K562 (cell line): Measurements from ENCODE around the gene TMEM176B. TPM values are rescaled to one million over a fixed set of nuclear protein-coding genes. Genes with fewer than 3 reads are reported as not detected.

Experiments
- ATAC-seq: fragments of 200-7000 bp; cut with Tn5 transposase; 3 replicates; pipeline ENCODE4 v1.9.1; 2020; ENCODE audit warnings: moderate library complexity
- BruUV-seq: library from RNA; stranded (reverse); fragments of 400-500 nt; replicated peaks from 2 replicates; lab custom pipeline; 2021; lab: Mats Ljungman, UMichigan
- CTCF ChIA-PET: fragments of 300-600 bp; formaldehyde crosslinking; extraction: SDS; loops from one replicate; lab custom pipeline; 2021; ENCODE audit warnings: low intra/inter-chr PET ratio; lab: Yijun Ruan, JAX
- POLR2A ChIA-PET: fragments of 300-600, 350-650 bp; sonication (Branson Sonifier 250); formaldehyde crosslinking; extraction: SDS; loops from one replicate; lab custom pipeline; 2021; ENCODE audit warnings: antibody characterized with exemption, inconsistent platforms; lab: Yijun Ruan, JAX
- DNase-seq, 4 experiments: peaks; one replicate each; pipeline versions ENCODE4 v3.0.0 to v3.0.0-alpha.2; 2011 to 2018; ENCODE audit warnings: low spot score in 3 of 4, mixed read lengths in 3 of 4; ENCODE audit errors: extremely low read depth in 1 of 4
- FAIRE-seq: peaks from 2 replicates; lab custom pipeline; 2011; peaks lifted over from hg19 to GRCh38; lab: Jason Lieb, UNC
- H2AFZ ChIP-seq: 2 replicates; pipeline ENCODE4 v1.6.0; 2011; ENCODE audit warnings: low read depth, low read length, control low read depth, inconsistent platforms
- H3K27ac ChIP-seq: fragments of 200-600 bp; 3 replicates; pipeline ENCODE4 v1.8.0; 2011; ENCODE audit warnings: low read depth, mild to moderate bottlenecking, control low read depth, inconsistent platforms, low read length, moderate library complexity, mixed read lengths; ENCODE audit errors: extremely low read depth
- H3K27me3 ChIP-seq, 2 experiments: fragments of 300-600 bp in 1 of 2; 2 replicates in 1 of 2; 3 replicates in 1 of 2; pipeline versions ENCODE4 v1.6.0 to v1.8.0; 2011; ENCODE audit warnings: inconsistent platforms in 2 of 2, low read length in 2 of 2, mild to moderate bottlenecking in 1 of 2, mixed read lengths in 1 of 2, moderate library complexity in 1 of 2; ENCODE audit not compliant: control insufficient read depth in 2 of 2, insufficient read depth in 2 of 2
- H3K36me3 ChIP-seq: fragments of 300-600 bp; 3 replicates; pipeline ENCODE4 v1.8.0; 2011; ENCODE audit warnings: mild to moderate bottlenecking, low read length, inconsistent platforms; ENCODE audit not compliant: control insufficient read depth, insufficient read depth
- H3K4me1 ChIP-seq, 2 experiments: fragments of 200-600 bp in 1 of 2; replicated peaks in 1 of 2; 2 replicates in 1 of 2; 3 replicates in 1 of 2; pipeline versions ENCODE4 v1.5.1 to v1.8.0; 2011; ENCODE audit warnings: inconsistent platforms in 2 of 2, low read length in 2 of 2, mild to moderate bottlenecking in 1 of 2, mixed read lengths in 1 of 2, moderate library complexity in 1 of 2; ENCODE audit not compliant: control insufficient read depth in 2 of 2, insufficient read depth in 2 of 2
- H3K4me2 ChIP-seq: 2 replicates; pipeline ENCODE4 v1.6.1; 2011; ENCODE audit warnings: low read length, control low read depth, inconsistent platforms, mixed read lengths; ENCODE audit not compliant: insufficient read depth
- H3K4me3 ChIP-seq: fragments of 200-600 bp; sonication (generic), shearing (Covaris generic); 2 replicates; pipeline ENCODE4 v1.5.1; 2016; ENCODE audit warnings: control low read depth, inconsistent platforms
- H3K79me2 ChIP-seq: fragments of 200-600 bp; 3 replicates; pipeline ENCODE4 v1.8.0; 2011; ENCODE audit warnings: low read length, inconsistent platforms; ENCODE audit not compliant: control insufficient read depth, insufficient read depth
- H3K9ac ChIP-seq, 2 experiments: 2 replicates each; pipeline versions ENCODE4 v1.6.0 to v1.6.1; 2011; ENCODE audit warnings: low read depth in 2 of 2, low read length in 2 of 2, control low read depth in 1 of 2, inconsistent platforms in 1 of 2, mild to moderate bottlenecking in 1 of 2, mixed read lengths in 1 of 2; ENCODE audit not compliant: insufficient read depth in 1 of 2
- H3K9me1 ChIP-seq: one replicate; pipeline ENCODE4 v1.6.0; 2011; ENCODE audit warnings: inconsistent platforms, mild to moderate bottlenecking, low read length, moderate library complexity; ENCODE audit not compliant: control insufficient read depth, insufficient read depth
- H3K9me3 ChIP-seq: replicated peaks from 2 replicates; pipeline ENCODE4 v1.5.1; 2011; ENCODE audit warnings: low read depth, low read length, inconsistent platforms; ENCODE audit not compliant: control insufficient read depth, insufficient read depth
- H4K20me1 ChIP-seq: replicated peaks from 2 replicates; pipeline ENCODE4 v1.6.1; 2011; ENCODE audit warnings: low read length, inconsistent platforms, mixed read lengths; ENCODE audit not compliant: control insufficient read depth, insufficient read depth
- E2F5 ChIP-seq: sonication (generic); formaldehyde crosslinking; IDR thresholded peaks from 2 replicates; pipeline ENCODE4 v1.8.0; 2022; ENCODE audit warnings: mild to moderate bottlenecking, missing genetic modification reagents
- FOXA1 ChIP-seq: fragments of 450-650 bp; IDR thresholded peaks from 2 replicates; pipeline ENCODE4 v1.6.1; 2016; ENCODE audit warnings: mild to moderate bottlenecking, borderline replicate concordance
- FOXP1 ChIP-seq: sonication (generic); formaldehyde crosslinking; IDR thresholded peaks from 2 replicates; pipeline ENCODE4 v1.8.0; 2022; ENCODE audit warnings: mild to moderate bottlenecking, missing genetic modification reagents
- HNRNPL ChIP-seq: fragments of 200-400 bp; formaldehyde crosslinking; IDR thresholded peaks from 2 replicates; pipeline ENCODE4 v1.6.1; 2017; ENCODE audit warnings: low read depth, mild to moderate bottlenecking, low read length
- KHSRP ChIP-seq: fragments of 450-650 bp; IDR thresholded peaks from 2 replicates; pipeline ENCODE4 v1.6.1; 2017
- PHF20 ChIP-seq: fragments of 450-650 bp; IDR thresholded peaks from 2 replicates; pipeline ENCODE4 v1.6.1; 2018; ENCODE audit not compliant: partially characterized antibody
- PPARD ChIP-seq: fragments of 250-450 bp; sonication (Bioruptor Pico); IDR thresholded peaks from 2 replicates; pipeline ENCODE4 v1.8.0; 2022; ENCODE audit warnings: inconsistent platforms, mild to moderate bottlenecking, moderate library complexity
- PTBP1 ChIP-seq: fragments of 200-400 bp; formaldehyde crosslinking; IDR thresholded peaks from 2 replicates; pipeline ENCODE4 v1.6.1; 2017; ENCODE audit warnings: low read depth, low read length
- RNF2 ChIP-seq: sonication (generic); IDR thresholded peaks from 2 replicates; pipeline ENCODE4 v1.6.1; 2016
- ZFP30 ChIP-seq: fragments of 250-450 bp; sonication (Bioruptor Pico); IDR thresholded peaks from 2 replicates; pipeline ENCODE4 v1.8.0; 2022; ENCODE audit warnings: moderate library complexity, mild to moderate bottlenecking, inconsistent platforms, borderline replicate concordance
- ZKSCAN8 ChIP-seq: fragments of 200-800 bp; sonication (Bioruptor generic); IDR thresholded peaks from 2 replicates; pipeline ENCODE4 v1.6.1; 2016; ENCODE audit warnings: missing genetic modification characterization, missing compliant biosample characterization
- ZNF133 ChIP-seq: fragments of 250-450 bp; sonication (Bioruptor Pico); IDR thresholded peaks from 2 replicates; pipeline ENCODE4 v1.4.0; 2020; ENCODE audit warnings: mild to moderate bottlenecking
- ZNF76 ChIP-seq: fragments of 250-450 bp; sonication (Bioruptor Pico); IDR thresholded peaks from 2 replicates; pipeline ENCODE4 v1.4.0; 2020; ENCODE audit warnings: mild to moderate bottlenecking, moderate library complexity, borderline replicate concordance
- WGBS: fragments of 100-300 bp; shearing (Covaris generic); methylation state at CpG from one replicate; pipeline ENCODE4 v1.1.6; 2016; ENCODE audit warnings: low coverage, mixed read lengths; ENCODE audit not compliant: insufficient coverage; ENCODE audit errors: missing lambda C conversion rate; 5-methylcytosine and 5-hydroxymethylcytosine counted together
- in situ Hi-C: fragments of 300-500 bp; cut with MboI; formaldehyde crosslinking; loops from 4 replicates; pipeline ENCODE4 v1.15.0; 2018; ENCODE audit warnings: inconsistent platforms, mixed read lengths
- intact Hi-C: fragments of 100-400 bp; cut with micrococcal nuclease; formaldehyde crosslinking; loops from 2 replicates; pipeline ENCODE4 v1.14.2; 2022
- polyA plus RNA-seq, 8 experiments: library from polyadenylated mRNA; depleted of rRNA in 4 of 8; stranded (reverse) in 5 of 8; unstranded in 3 of 8; fragments of >200 nt; fragmentation: Nextera tagmentation in 2 of 8; fragmentation: Illumina TruSeq in 1 of 8; extraction: Ambion mirVana in 2 of 8; extraction: Trizol in 1 of 8; gene quantifications; 2 replicates each; pipeline versions ENCODE4 v1.2.1 to v1.2.3, GENCODE V29; 2011 to 2014; ENCODE audit warnings: inconsistent platforms in 1 of 8, missing spikeins in 1 of 8
- total RNA-seq, 7 experiments: library from RNA; depleted of rRNA in 6 of 7; stranded (reverse); fragments of >200 nt in 6 of 7; fragmentation: Illumina TruSeq in 2 of 7; extraction: Trizol in 2 of 7; gene quantifications; 2 replicates each; pipeline versions ENCODE4 v1.2.1 to v1.2.3, GENCODE V29; 2011 to 2021; ENCODE audit warnings: low replicate concordance in 1 of 7
- TF ChIP-seq, protein P1 (sequence below), 2 experiments: fragments of 450-650 bp in 1 of 2; IDR thresholded peaks; 2 replicates each; pipeline ENCODE4 v1.6.1; 2011 to 2017; ENCODE audit warnings: low read depth in 2 of 2, antibody characterized with exemption in 1 of 2, borderline replicate concordance in 1 of 2, low read length in 1 of 2, mild to moderate bottlenecking in 1 of 2, mixed read lengths in 1 of 2; ENCODE audit not compliant: control insufficient read depth in 1 of 2
- TF ChIP-seq, protein P2 (sequence below): sonication (generic); formaldehyde crosslinking; IDR thresholded peaks from 2 replicates; pipeline ENCODE4 v1.9.0; 2022; ENCODE audit warnings: mild to moderate bottlenecking, missing genetic modification reagents

The TMEM176B gene
- total and polyA plus RNA-seq, 9 of the 15 experiments (the other 6 are each of a cell fraction or from before 2014, with no cell fraction given): 0.19 to 0.60 TPM; not detected in 7

DNA sequence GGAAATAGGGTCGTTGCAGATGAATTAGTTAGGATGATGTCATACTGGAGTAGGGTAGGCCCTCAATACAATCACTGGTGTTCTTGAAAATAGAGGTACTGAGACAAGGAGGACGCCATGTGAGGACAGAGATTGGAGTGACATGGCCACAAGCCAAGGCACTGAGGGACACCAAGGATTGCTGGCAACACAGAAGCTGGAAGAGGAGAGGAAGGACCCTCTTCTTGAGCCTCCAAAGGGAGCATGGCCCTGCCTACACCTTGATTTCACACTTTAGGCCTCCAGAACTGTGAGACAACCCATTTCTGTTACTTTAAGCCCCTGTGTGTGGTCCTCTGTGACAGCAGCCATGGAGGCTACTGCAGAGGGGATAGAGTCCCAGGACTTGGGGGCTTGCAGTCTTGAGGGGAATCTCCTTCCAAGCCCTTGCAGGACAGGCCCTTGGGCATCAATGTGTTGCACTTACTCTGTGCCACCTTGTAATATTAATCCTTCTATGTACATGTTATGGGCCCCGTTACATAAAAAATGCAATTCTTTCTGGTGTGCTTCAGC, 48.5 kb upstream of the TMEM176B start:
- no TSS peak for BruUV-seq
- Histone ChIP-seq H3K4me2 (no peak overlapping the region), H3K9ac (no peak overlapping the region), H4K20me1 (peaks cover 9% of the 10 kb centered on the region; the same call in 1 of the 2 replicates), H3K27ac (no peak overlapping the region), H3K9me1 (no peaks in the 10 kb centered on the region), H3K27me3 (peaks cover 73 to 77% of the 10 kb centered on the region in 2 experiments), H3K4me3 (no peak overlapping the region), H3K4me1 (no peaks in the 10 kb centered on the region), H3K79me2 (no peaks in the 10 kb centered on the region), H3K9me3 (no peaks in the 10 kb centered on the region), H2AFZ (no peak overlapping the region), H3K36me3 (no peaks in the 10 kb centered on the region)
- DNase-seq (no peak), FAIRE-seq (no peak), ATAC-seq (no peak)
- in situ Hi-C loops: no loop called here
- ChIA-PET CTCF (no interaction called here), POLR2A (no interaction called here)
- WGBS: 0% methylated on average over 3 of the region's 3 CpGs
- intact Hi-C loops: no loop called here
- TF ChIP-seq FOXA1 (no peak), ZNF76 (CRISPR knock-in tag) (no peak), ZFP30 (CRISPR knock-in tag) (no peak), E2F5 (no peak), PHF20 (no peak), RNF2 (no peak), FOXP1 (CRISPR knock-in tag) (no peak), PPARD (CRISPR knock-in tag) (no peak), ZKSCAN8 (CRISPR knock-in tag) (no peak), KHSRP (no peak), HNRNPL (no peak), ZNF133 (CRISPR knock-in tag) (no peak), PTBP1 (no peak)
- TF ChIP-seq, protein P1, sequence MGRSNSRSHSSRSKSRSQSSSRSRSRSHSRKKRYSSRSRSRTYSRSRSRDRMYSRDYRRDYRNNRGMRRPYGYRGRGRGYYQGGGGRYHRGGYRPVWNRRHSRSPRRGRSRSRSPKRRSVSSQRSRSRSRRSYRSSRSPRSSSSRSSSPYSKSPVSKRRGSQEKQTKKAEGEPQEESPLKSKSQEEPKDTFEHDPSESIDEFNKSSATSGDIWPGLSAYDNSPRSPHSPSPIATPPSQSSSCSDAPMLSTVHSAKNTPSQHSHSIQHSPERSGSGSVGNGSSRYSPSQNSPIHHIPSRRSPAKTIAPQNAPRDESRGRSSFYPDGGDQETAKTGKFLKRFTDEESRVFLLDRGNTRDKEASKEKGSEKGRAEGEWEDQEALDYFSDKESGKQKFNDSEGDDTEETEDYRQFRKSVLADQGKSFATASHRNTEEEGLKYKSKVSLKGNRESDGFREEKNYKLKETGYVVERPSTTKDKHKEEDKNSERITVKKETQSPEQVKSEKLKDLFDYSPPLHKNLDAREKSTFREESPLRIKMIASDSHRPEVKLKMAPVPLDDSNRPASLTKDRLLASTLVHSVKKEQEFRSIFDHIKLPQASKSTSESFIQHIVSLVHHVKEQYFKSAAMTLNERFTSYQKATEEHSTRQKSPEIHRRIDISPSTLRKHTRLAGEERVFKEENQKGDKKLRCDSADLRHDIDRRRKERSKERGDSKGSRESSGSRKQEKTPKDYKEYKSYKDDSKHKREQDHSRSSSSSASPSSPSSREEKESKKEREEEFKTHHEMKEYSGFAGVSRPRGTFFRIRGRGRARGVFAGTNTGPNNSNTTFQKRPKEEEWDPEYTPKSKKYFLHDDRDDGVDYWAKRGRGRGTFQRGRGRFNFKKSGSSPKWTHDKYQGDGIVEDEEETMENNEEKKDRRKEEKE (IDR thresholded peaks at IDR 0.05; ENCODE audit: borderline replicate concordance in 1 of 2, control insufficient read depth in 1 of 2, low read depth in 2 of 2, low read length in 1 of 2): no peak
- TF ChIP-seq, protein P2, sequence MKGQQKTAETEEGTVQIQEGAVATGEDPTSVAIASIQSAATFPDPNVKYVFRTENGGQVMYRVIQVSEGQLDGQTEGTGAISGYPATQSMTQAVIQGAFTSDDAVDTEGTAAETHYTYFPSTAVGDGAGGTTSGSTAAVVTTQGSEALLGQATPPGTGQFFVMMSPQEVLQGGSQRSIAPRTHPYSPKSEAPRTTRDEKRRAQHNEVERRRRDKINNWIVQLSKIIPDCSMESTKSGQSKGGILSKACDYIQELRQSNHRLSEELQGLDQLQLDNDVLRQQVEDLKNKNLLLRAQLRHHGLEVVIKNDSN (CRISPR knock-in tag): no peak
